GM19467 (cell line): Measurements from ENCODE around the gene COQ3.

Experiments
- ATAC-seq: cut with Tn5 transposase; IDR thresholded peaks from one replicate; pipeline ENCODE4 v1.9.1; 2021; ENCODE audit warnings: mild to moderate bottlenecking, moderate library complexity; ENCODE audit not compliant: unreplicated experiment

The COQ3 gene, protein sequence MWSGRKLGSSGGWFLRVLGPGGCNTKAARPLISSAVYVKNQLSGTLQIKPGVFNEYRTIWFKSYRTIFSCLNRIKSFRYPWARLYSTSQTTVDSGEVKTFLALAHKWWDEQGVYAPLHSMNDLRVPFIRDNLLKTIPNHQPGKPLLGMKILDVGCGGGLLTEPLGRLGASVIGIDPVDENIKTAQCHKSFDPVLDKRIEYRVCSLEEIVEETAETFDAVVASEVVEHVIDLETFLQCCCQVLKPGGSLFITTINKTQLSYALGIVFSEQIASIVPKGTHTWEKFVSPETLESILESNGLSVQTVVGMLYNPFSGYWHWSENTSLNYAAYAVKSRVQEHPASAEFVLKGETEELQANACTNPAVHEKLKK

DNA sequence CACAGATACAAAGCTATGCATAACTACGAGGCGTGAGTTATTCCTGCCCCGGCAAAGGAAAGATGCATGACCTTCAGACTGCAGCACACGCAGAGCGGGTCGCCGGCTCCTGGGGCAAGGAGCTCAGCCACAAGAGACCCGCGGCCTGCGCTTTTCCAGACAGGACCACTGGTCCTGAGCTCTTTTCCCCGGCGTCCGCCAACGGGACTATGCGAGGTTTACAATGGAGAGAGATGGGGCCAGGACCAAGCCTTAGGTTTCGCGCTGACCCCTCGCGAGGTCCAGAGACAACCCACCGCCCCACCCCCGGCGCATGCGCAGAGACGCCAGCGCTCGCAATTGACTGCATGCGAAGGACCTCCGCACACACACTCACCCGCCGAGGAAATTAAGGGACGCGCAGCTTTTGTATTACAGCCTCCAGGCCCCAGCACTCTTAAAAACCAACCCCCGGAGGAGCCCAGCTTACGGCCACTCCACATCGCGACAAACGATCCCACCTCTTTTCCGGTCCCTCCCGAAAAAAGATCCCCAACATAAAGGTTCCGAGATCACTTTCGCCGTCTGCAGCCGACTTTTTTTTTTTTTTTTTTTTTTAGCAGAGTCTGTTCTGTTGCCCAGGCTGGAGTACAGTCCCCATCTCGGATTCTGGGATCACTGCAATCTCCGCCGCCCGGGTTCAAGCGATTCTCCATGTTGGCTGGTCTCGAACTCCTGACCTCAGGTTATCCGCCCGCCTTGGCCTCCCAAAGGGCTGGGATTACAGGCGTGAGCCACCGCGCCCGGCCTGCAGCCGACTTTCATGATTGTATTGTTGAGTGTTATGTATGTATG lies at the start of gene COQ3:
Gene COQ3 (minus strand): TSS at position 498 of the 834 bp plus-strand sequence. CDS start 16 bp downstream, at position 482.
- ATAC-seq, result peak; percentile 71

DNA sequence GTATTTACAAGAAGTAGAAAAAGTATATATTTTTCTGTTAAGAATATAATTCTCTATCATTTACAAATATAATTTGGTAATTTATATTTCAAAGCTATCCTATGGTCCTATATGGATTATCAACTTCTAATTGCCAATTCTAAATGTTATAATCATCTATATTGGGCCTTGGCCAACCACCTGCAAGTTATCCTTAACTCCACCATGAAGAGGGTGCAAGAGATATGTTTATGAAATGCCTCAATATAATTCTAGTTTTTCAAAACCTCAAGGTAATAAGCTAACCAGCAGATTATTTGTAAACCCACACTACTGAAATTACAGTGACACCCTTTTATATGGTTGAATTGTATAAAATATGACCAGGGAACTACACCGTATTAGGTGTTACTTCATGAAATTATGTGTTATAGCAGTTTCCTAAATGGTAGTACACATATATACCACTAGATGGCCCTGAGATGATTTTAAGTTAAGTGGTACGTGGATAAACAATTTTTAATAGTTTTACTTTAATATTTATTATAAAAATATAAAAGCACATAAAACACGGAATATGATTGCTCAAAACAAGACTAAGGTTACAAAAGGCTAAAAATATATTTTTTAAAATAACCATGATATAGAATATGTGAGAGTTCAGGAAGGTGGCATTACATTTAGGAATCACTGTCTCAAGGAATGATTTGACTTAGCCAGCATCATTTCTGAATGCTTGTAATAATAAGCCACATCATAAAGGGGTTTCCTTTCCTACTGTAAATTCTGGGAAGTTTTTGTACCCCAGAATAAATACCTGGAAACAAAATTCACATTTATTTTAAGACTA lies 40.9 kb upstream of the COQ3 start:
- peak; percentile 74 for ATAC-seq

DNA sequence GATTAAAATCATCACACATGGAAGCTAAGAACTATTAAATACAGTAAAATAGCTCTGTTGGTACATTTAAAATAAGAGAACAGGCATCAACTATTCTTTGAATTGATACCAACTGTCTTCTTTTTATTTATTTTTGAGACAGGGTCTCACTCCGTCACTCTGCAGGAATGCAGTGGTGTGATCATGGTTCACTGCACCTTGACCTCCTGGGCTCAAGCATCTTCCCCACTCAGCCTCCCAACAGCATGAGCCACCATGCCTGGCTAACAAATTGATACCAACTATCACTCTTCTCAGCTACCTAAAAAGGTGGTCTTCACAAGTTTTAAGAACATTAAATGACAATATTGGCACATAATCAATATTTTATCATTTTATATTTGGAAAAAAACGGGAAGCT lies 38.9 kb upstream of the COQ3 start:
- ATAC-seq, result no peak

DNA sequence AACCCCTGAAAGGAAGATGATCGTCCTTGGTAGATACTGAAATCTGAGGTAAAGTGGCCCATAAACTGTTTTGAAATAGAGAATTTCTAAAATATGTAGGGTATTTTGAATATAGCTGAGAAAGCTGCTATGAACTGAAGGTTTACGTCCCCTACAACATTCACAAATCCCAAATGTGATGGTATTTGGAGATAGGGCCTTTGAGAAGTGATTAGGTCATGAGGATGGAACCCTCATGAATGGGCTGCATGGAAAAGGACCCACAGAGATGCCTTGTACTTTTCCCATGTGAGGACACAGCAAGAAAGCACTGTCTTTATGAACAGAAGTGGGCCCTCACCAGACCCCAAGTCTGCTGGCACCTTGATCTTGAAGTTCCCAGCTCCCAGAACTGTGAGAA lies 37.9 kb upstream of the COQ3 start:
- no peak for ATAC-seq

DNA sequence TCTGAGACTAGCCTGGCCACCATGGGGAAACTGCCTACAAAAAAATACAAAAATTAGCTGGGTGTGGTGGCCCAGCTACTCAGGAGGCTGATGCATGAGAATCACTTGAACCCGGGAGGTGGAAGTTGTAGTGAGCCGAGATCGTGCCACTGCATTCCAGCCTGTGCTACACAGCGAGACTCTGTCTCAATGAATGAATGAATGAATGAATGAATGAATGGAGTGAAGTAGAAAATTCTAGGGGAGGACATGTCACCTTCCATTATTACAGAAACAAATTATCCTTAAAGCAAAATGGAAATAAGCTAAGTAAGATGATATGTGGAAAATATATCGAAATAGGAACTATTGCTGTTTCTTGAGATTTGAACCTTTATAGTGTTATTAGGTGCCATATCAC lies 34.0 kb upstream of the COQ3 start:
- ATAC-seq, result no peak

DNA sequence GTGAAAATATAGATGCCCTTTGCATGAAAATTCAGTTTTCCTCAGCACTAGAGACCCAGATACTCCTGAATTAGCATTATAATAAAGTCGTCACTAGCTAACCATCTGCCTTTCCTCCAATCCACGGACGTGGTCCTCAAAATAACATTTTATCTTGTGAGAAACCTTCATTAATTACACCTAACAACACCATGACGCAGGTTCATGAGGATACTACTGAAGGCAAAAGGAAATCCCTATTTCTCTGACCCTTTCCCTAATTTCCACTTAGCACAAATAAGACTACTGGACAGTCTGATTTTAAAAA lies 32.4 kb upstream of the COQ3 start:
- ATAC-seq, result no peak

DNA sequence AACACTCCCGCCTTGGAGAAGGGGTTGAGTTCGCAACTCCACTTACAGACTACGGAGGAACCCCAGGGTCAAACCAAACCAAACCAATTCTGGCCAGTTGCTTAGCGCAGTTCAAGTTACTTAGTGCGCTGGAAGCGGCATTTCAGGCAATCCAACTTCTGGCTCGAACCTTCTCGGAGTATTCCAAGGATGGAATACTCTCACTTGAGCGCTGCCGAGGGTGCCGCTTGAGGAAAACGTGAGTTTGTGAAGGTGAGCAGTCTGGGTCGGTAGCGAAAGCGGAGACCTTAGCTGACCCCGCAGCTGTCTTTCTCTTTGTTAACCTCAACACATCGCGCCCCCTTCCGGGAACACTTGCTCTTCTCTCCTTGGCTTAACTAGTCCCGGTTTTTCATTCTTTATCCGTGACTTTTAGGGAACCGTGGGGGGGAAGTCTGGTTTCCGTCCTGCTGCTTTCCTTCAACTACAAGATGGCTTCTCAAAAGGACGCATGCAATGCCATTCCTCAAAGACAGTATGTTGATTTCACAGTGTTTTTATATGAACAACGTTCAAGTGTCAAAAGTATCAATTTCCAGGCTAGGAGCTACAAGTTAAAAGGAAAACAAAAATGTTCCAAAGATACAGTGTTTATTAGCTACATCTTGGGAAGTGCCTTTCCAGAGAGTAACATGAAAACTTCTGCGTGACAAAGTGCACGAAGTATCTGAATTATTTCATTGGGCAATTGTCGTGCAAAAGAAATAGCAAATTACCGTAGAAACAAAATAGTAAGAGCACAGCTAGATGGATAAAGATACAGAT lies 31.9 kb upstream of the COQ3 start:
- peak; percentile 47 for ATAC-seq

DNA sequence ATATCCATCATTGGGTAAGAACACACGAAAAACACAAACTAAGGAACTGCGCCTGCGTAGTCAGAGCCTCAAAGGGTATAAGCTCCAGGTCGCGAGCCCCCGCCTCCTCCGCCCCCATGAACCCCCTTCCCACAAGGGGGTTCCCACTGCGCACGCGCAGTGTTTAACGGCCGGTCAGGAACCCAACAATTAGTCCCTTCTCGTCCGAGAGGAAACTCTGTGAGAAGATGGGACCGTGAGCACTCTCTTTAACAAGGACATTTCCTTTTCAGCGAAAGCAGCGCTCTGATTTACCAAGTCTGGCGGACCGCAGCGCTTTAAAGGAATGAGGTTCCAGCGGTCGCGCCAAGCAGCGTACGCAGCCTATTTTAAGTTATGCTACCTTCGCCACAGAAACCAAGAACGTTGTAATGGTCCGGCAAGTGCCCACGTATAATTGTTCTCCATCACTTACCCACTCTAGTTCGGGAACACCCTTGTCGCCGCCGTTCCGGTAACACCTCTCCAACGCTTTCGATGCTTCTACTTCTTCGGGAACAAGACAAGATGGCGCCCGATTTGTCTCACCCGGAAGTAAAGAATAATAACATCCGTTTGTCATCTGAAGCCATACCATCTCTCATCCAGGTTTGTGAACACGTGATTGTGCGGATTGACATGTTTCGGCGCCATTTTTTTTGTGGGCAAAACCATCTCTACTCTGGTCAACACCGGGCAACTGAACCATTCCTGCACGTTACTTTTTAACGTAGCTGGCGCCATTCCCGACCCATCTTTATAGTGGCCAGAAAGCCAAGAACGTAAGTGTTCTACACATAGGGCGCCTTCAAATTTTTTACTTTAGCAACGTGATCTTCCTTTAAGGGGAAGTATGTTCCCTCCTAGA lies 31.0 kb upstream of the COQ3 start, which contains the start of gene PNISR:
Gene PNISR (minus strand): TSS at position 548 of the 886 bp plus-strand sequence. CDS start 10,649 bp downstream, outside the sequence.
- ATAC-seq, result peak; percentile 92

DNA sequence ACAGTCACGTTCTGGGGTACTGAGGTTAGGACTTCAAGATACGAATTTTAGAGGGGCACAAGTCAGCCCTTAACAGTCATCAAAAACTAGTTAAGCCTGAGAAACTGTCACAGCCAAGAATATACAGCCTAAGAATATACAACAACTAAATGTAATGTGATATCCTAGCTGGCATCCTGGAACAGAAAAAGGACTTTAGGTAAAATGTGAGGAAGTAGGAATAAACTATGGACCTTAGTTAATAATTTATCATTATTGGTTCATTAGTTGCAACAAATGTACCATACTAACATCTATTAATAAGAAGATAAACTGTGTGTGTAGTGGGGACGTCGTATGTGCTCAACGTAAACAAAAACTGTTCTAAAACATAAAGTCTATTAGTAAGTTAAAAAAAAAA lies 30.0 kb upstream of the COQ3 start:
- no peak for ATAC-seq

DNA sequence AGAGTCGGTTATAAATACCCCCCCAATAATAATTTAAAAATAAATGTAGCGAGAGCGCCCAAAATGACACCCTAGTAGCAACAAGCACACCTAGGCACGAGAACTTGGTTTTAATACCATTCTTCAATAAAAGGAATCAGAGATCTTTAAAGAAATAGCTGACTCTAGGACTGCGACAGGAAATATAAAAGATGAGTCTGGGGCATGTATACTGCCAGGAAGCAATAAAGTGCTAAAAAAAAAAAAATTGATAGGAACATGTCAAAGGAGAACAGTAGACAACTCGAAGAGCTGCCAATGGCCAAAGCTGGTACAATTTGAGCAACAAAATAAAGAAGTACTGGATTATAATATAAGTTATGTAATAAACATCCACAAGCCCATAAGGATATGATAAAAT lies 28.9 kb upstream of the COQ3 start:
- ATAC-seq, result no peak

DNA sequence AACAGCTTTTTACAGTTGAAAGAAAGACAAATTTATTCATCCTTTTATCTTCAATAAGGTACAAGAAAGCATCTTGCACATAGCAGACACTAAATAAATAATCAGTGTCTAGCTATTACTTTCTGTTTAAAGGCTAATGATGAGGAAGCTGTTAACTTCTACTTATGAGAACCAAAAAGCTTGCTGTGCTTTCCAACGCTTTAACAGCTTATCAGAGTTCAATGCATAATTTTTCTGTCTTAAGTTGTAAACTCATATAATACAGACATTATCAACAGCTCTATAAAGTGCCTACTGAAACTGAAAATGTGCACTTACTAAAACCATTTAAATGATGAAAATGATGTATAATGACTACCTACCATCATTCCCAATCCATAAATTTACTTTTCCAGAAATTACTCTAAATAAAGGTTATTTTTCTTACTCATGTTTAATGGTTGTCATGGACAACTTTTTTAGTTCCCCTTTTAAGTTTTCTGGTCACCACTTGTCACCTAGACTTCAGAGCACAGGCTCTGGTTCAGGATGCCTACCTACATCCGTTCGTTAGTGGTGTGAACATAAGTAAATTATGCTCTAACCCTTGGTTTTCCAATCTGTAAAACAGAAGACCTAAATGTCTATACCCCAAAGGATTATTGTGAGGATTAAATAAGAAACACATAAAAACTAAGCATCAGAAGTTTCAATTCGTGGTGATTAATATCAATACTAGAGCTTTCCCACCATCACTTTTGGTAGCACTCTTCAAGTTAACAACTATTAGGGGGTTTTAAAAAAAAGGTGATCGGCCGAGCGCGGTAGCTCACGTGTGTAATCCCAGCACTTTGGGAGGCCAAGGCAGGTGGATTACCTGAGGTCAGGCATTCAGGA lies 23.1 kb upstream of the COQ3 start:
- ATAC-seq, result peak; percentile 81

DNA sequence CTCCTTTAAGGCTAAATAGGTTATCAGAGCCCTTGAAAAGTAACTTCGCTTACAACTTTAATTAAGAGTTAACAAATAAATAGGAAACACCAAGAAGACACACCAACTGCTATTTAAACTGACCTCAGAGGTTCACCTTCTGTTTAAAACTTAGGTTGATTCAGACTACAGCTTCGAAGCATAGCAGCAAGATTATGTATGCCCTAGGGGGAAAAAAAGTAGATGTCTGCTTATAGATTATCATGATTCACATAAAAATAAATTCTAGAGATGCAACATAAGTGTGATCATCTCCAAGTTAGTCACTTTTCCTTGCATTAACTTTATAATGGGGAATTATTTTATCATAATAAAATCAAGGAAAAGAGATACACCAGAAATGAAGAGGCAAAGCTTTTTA lies 22.2 kb upstream of the COQ3 start:
- no peak for ATAC-seq

DNA sequence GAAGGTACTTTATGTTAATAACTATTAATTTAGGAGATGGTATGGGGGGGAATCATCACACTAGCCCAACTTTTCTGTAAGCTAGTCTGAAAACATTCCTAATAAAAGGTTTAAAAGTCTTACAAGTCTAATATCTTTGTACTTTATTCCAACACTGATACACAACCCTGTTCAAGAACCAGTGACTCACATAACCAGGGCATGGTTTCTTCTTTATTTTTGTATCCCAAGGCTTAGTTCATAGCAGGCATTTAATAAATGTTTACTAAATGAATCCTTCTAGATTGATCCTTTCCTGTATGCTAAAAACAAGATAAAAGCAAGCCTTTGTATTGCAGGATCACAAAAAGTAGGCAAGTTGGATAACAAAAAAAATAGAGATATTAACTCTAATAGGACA lies 21.5 kb upstream of the COQ3 start:
- no peak for ATAC-seq

DNA sequence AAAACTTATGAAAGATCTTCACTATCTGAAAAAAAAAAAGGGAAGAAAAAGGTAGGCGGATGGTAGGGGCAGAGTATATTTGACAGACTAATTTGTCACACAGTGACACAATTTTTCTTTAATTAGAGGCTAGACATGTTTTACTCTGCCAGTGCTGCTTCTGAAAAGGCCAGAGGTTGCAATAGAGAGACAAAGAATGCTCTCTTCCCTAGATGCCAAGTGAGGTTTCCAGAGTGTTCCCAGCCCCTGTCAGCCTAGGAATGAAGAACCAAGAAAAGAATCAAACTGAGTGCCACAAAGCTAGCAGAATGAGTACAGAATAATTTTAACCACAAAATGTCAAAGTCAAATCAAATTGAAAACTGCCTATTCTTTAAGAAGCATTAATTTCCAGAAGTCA lies 18.1 kb upstream of the COQ3 start:
- no peak for ATAC-seq

DNA sequence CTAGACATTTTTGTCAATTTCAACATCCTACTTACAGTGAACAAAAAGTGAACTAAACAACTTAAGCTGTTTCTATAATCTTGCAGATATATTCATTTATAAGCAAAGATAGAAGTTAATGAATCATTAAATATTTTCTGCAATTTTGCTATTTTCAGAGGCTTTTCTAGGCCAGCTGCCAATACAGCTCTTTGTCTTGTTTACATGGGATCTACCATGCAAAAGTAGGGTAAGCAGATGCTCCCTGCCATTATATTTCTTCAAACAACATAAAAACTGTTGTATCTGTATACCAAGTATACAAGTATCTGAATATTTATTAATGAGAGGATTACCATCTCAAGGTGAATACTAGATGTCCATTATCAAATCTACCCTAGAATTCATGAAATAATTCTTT lies 15.7 kb upstream of the COQ3 start:
- no peak for ATAC-seq

DNA sequence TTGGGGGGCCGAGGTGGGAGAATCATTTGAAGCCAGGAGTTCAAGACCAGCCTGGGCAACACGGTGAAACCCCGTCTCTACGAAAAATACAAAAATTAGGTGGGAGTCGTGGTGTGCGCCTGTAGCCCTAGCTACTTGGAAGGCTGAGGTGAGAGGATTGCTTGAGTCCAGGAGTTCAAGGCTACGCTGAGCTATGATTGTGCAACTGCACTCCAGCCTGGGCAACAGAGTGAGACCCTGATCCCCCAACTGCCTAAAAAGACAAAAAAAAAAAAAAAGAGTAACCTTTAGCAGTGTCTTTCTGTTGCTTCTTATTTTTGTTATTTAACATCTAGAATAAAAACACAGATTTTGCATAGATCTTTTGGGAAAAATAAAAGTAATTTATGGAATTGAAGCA lies 13.1 kb upstream of the COQ3 start:
- no peak for ATAC-seq

DNA sequence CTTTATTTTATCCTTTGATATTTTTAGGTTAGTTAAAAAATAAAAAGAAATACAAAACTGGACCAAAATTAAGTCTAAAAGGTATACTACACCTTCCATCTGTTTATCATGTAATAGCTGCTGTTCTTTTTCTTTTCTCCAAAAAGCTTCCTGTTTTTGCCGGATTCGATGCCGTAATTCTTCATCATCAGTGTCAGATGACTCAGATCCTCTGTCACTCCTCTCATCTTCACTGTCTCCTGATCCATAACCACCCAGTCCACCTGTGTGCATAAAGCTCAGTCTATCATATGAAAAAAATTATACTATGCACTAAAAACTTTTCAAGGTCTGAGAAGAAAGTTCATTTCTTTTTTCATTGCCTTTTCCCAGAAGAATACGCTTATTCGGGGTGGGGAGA lies 8.5 kb upstream of the COQ3 start:
- no peak for ATAC-seq

DNA sequence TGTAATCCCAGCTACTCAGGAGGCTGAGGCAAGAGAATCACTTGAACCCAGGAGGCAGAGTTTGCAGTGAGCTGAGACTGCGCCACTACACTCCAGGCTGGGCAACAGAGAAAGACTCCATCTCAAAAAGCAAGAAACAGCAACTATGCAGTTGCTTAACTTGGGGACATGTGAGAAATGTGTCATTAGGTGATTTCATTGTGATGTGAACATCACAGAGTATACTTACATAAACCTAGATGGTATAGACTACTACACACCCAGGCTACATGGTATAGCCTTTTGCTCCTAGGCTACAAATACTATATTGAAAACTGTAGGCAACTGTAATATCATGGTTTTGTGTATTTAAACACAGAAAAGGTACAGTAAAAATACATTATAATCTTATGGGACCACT lies 3.3 kb upstream of the COQ3 start:
- ATAC-seq, result no peak

DNA sequence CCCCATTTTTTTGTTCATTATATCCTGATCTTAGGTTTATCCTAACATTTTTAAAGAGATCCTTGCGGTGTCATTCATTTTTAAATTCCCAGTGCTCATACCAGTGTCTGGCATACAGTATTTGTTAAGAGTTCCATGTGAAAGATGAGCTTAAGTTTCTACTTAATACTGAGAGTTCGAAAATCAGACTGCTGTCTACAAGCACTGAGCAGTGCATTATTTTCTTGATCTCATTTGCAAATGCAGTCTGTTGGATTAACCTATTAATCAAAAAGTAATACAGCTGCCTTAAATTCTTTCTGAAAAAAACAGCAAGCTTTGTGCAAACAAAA lies 663 bp downstream of the COQ3 start:
- ATAC-seq, result peak; percentile 13
